NB4 (cell line): ENCODE measurements around the gene DOK7.

ENCODE experiments used
- MYC ChIP-seq: IDR thresholded peaks from 2 replicates; pipeline ENCODE4 v1.6.1; 2011; ENCODE audit warnings: low read depth, low read length
- POLR2A ChIP-seq: IDR thresholded peaks from 2 replicates; pipeline ENCODE4 v1.6.1; 2011; ENCODE audit warnings: mild to moderate bottlenecking; ENCODE audit not compliant: insufficient read length; ENCODE audit errors: extremely low read depth
- TF ChIP-seq, protein P1 (sequence below): IDR thresholded peaks from one replicate; pipeline ENCODE4 v1.5.1; 2012; ENCODE audit warnings: low read depth, low read length
- TF ChIP-seq, protein P2 (sequence below): IDR thresholded peaks from 2 replicates; pipeline ENCODE4 v1.6.1; 2011; ENCODE audit warnings: low read depth, low read length

DNA sequence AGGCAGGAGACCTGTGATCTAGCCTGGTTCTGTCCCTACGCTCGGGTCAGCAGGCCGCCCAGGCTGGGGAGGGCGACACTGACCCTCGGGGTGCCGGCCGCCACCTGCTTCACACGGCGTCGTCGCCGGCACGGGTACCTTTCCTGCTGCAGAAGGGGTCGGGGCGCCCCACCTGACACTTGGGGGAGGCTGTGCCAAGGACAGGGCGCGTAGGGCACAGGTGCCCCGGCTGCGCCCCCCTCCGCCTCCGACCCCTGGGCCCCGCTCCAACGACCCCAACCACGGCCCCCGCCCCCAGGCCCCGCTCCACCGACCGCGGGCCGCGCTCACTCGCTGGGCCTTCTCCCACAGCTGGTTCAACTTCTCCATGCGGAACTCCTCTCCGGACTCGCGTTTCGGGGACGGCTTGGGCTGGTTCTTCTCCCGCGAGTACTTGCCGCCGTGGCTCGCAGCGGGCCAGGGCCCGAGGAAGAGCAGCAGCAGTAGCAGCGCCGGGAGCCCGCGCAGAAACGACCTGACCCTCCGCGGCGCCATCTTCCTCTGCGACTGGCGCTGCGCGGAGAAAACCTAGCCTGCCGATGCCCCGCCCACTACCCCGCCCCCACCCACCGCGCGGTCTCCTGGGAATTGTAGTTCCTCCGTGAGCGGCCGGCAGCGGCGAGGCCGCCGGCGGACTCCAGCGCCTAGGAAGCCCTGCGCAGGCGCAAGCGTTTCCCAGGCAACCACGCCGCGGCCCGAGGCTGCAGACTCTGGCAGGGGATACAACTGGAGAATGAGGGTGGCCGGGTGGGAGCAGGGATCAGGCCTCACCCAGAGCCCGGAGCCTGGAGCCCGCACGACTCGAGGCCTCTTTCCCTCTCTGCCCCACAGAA is 69.0 kb downstream of the DOK7 start, which contains the start of gene LRPAP1:
- TF ChIP-seq, protein P1, sequence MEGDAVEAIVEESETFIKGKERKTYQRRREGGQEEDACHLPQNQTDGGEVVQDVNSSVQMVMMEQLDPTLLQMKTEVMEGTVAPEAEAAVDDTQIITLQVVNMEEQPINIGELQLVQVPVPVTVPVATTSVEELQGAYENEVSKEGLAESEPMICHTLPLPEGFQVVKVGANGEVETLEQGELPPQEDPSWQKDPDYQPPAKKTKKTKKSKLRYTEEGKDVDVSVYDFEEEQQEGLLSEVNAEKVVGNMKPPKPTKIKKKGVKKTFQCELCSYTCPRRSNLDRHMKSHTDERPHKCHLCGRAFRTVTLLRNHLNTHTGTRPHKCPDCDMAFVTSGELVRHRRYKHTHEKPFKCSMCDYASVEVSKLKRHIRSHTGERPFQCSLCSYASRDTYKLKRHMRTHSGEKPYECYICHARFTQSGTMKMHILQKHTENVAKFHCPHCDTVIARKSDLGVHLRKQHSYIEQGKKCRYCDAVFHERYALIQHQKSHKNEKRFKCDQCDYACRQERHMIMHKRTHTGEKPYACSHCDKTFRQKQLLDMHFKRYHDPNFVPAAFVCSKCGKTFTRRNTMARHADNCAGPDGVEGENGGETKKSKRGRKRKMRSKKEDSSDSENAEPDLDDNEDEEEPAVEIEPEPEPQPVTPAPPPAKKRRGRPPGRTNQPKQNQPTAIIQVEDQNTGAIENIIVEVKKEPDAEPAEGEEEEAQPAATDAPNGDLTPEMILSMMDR = no peak
- TF ChIP-seq POLR2A (peak; percentile 97), MYC (no peak)
- TF ChIP-seq, protein P2, sequence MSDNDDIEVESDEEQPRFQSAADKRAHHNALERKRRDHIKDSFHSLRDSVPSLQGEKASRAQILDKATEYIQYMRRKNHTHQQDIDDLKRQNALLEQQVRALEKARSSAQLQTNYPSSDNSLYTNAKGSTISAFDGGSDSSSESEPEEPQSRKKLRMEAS = no peak
